Measurements from ENCODE around the gene GPC3.

DNA sequence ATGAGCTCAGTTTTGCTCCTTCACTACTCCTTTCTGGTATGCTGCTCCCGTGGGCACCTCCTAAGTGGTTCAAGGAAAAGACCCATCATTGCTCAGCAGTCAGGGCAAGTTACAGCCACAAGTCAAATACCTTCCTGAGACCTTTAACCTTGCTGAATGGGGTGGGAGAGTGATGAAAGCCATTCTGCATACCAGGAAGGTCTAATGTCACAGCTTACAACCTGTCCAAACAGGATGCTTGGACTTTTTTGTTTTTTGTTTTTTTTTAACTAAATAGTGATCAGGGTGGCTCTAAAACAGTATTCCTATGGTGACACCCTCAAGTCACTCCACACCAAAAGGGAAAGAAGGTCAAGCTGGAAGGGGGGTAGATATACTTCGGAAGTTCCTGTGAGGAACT lies 93.1 kb downstream of the GPC3 start:
- TF ChIP-seq, protein P1, sequence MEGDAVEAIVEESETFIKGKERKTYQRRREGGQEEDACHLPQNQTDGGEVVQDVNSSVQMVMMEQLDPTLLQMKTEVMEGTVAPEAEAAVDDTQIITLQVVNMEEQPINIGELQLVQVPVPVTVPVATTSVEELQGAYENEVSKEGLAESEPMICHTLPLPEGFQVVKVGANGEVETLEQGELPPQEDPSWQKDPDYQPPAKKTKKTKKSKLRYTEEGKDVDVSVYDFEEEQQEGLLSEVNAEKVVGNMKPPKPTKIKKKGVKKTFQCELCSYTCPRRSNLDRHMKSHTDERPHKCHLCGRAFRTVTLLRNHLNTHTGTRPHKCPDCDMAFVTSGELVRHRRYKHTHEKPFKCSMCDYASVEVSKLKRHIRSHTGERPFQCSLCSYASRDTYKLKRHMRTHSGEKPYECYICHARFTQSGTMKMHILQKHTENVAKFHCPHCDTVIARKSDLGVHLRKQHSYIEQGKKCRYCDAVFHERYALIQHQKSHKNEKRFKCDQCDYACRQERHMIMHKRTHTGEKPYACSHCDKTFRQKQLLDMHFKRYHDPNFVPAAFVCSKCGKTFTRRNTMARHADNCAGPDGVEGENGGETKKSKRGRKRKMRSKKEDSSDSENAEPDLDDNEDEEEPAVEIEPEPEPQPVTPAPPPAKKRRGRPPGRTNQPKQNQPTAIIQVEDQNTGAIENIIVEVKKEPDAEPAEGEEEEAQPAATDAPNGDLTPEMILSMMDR (IDR thresholded peaks at IDR 0.05), result no peak
- TF ChIP-seq POLR2A (IDR thresholded peaks at IDR 0.05), result no peak

All from right lobe of liver (tissue), 4 donors.